NCI-H748 (cell line): ENCODE measurements around the gene TLNRD1.

Experiments
- DNase-seq: peaks from one replicate; lab custom pipeline; 2025; ENCODE audit not compliant: unreplicated experiment; lab: John Stamatoyannopoulos, UW

Gene TLNRD1

GRCh38 chr15:81025721-81026370, 25.1 kb downstream of the TLNRD1 start:
- no peak for DNase-seq

- no peak for DNase-seq
Observed at GRCh38 chr15:81026836-81027599, 26.3 kb downstream of the TLNRD1 start.

- DNase-seq = no peak
Observed at GRCh38 chr15:81029414-81030300, 28.9 kb downstream of the TLNRD1 start.

- no peak for DNase-seq
Observed at GRCh38 chr15:81030301-81030750, 29.6 kb downstream of the TLNRD1 start.

GRCh38 chr15:81031203-81031602, 30.5 kb downstream of the TLNRD1 start:
- no peak for DNase-seq

GRCh38 chr15:81032355-81032754, 31.6 kb downstream of the TLNRD1 start:
- no peak for DNase-seq

GRCh38 chr15:81032818-81033217, 32.1 kb downstream of the TLNRD1 start:
- DNase-seq = no peak

GRCh38 chr15:81033508-81033907, 32.8 kb downstream of the TLNRD1 start:
- no peak for DNase-seq

GRCh38 chr15:81037952-81038743, 37.4 kb downstream of the TLNRD1 start:
- DNase-seq = no peak

- DNase-seq = no peak
Observed at GRCh38 chr15:81038975-81039607, 38.4 kb downstream of the TLNRD1 start.

GRCh38 chr15:81040757-81041156, 40.0 kb downstream of the TLNRD1 start:
- no peak for DNase-seq

- no peak for DNase-seq
Observed at GRCh38 chr15:81043281-81043934, 42.7 kb downstream of the TLNRD1 start.

- no peak for DNase-seq
Observed at GRCh38 chr15:81043935-81044575, 43.3 kb downstream of the TLNRD1 start.

GRCh38 chr15:81046290-81046689, 45.6 kb downstream of the TLNRD1 start:
- no peak for DNase-seq

- DNase-seq = no peak
Observed at GRCh38 chr15:81047928-81048327, 47.2 kb downstream of the TLNRD1 start.

GRCh38 chr15:81049835-81050234, 49.1 kb downstream of the TLNRD1 start:
- DNase-seq = peak; percentile 81

GRCh38 chr15:81050259-81050658, 49.5 kb downstream of the TLNRD1 start:
- DNase-seq = no peak

- no peak for DNase-seq
Observed at GRCh38 chr15:81050805-81051204, 50.1 kb downstream of the TLNRD1 start.

- no peak for DNase-seq
Observed at GRCh38 chr15:81052046-81052445, 51.3 kb downstream of the TLNRD1 start.
